HEK293 (cell line): ENCODE data around the gene TOMM40L.
A peak's percentile ranks its signal among the peaks of the same experiment; 100 is the strongest.

Experiments used
- CTCF ChIP-seq: fragments of 450-650 bp; formaldehyde crosslinking; IDR thresholded peaks from 2 replicates; pipeline ENCODE4 v1.5.1; 2016; ENCODE audit warnings: missing biosample characterization, missing genetic modification characterization
- EGR2 ChIP-seq: fragments of 450-650 bp; formaldehyde crosslinking; IDR thresholded peaks from 2 replicates; pipeline ENCODE4 v1.5.1; 2016; ENCODE audit warnings: low read depth, missing biosample characterization, missing genetic modification characterization
- FEZF1 ChIP-seq: fragments of 450-650 bp; formaldehyde crosslinking; IDR thresholded peaks from 2 replicates; pipeline ENCODE4 v1.5.1; 2016; ENCODE audit warnings: missing biosample characterization, missing genetic modification characterization
- GFI1B ChIP-seq: fragments of 450-650 bp; formaldehyde crosslinking; IDR thresholded peaks from 2 replicates; pipeline ENCODE4 v1.5.1; 2016; ENCODE audit warnings: missing biosample characterization, missing genetic modification characterization
- HOXA7 ChIP-seq: sonication (generic); formaldehyde crosslinking; IDR thresholded peaks from 2 replicates; pipeline ENCODE4 v1.8.1; 2022; ENCODE audit warnings: missing genetic modification reagents, borderline replicate concordance
- PRDM4 ChIP-seq: fragments of 450-650 bp; formaldehyde crosslinking; IDR thresholded peaks from 2 replicates; pipeline ENCODE4 v1.5.1; 2017; ENCODE audit warnings: missing biosample characterization, missing genetic modification characterization
- SCRT1 ChIP-seq: fragments of 450-650 bp; formaldehyde crosslinking; IDR thresholded peaks from 2 replicates; pipeline ENCODE4 v1.5.1; 2016; ENCODE audit warnings: missing biosample characterization, missing genetic modification characterization, borderline replicate concordance
- TSHZ1 ChIP-seq: fragments of 450-650 bp; formaldehyde crosslinking; IDR thresholded peaks from 2 replicates; pipeline ENCODE4 v1.5.1; 2016; ENCODE audit warnings: missing biosample characterization, missing genetic modification characterization, borderline replicate concordance
- ZBTB11 ChIP-seq: fragments of 450-650 bp; formaldehyde crosslinking; conservative IDR thresholded peaks from 2 replicates; pipeline ENCODE4 v1.5.1; 2016; ENCODE audit warnings: low read depth, missing biosample characterization, missing genetic modification characterization
- ZNF169 ChIP-seq: fragments of 450-650 bp; formaldehyde crosslinking; IDR thresholded peaks from 2 replicates; pipeline ENCODE4 v1.5.1; 2016; ENCODE audit warnings: missing biosample characterization, missing genetic modification characterization
- ZNF280C ChIP-seq: fragments of 450-650 bp; formaldehyde crosslinking; IDR thresholded peaks from 2 replicates; pipeline ENCODE4 v1.5.1; 2016; ENCODE audit warnings: missing biosample characterization, missing genetic modification characterization
- ZNF37A ChIP-seq: fragments of 450-650 bp; IDR thresholded peaks from 2 replicates; pipeline ENCODE4 v1.5.1; 2018; ENCODE audit warnings: missing biosample characterization, missing genetic modification characterization
- ZNF423 ChIP-seq: fragments of 450-650 bp; formaldehyde crosslinking; IDR thresholded peaks from 2 replicates; pipeline ENCODE4 v1.5.1; 2016; ENCODE audit warnings: missing biosample characterization, missing genetic modification characterization
- ZNF510 ChIP-seq: fragments of 450-650 bp; formaldehyde crosslinking; IDR thresholded peaks from 2 replicates; pipeline ENCODE4 v1.5.1; 2018; ENCODE audit warnings: mild to moderate bottlenecking, missing genetic modification characterization, missing biosample characterization; ENCODE audit not compliant: insufficient replicate concordance
- ZNF513 ChIP-seq: fragments of 450-650 bp; IDR thresholded peaks from 2 replicates; pipeline ENCODE4 v1.5.1; 2018; ENCODE audit warnings: missing biosample characterization, missing genetic modification characterization
- ZNF600 ChIP-seq: fragments of 450-650 bp; formaldehyde crosslinking; IDR thresholded peaks from 2 replicates; pipeline ENCODE4 v1.5.1; 2016; ENCODE audit warnings: missing biosample characterization, missing genetic modification characterization
- ZNF623 ChIP-seq: fragments of 450-650 bp; formaldehyde crosslinking; IDR thresholded peaks from 2 replicates; pipeline ENCODE4 v1.5.1; 2016; ENCODE audit warnings: missing biosample characterization, missing genetic modification characterization
- ZNF664 ChIP-seq: fragments of 450-650 bp; formaldehyde crosslinking; IDR thresholded peaks from 2 replicates; pipeline ENCODE4 v1.5.1; 2016; ENCODE audit warnings: missing biosample characterization, missing genetic modification characterization
- ZNF707 ChIP-seq: fragments of 450-650 bp; formaldehyde crosslinking; IDR thresholded peaks from 2 replicates; pipeline ENCODE4 v1.5.1; 2016; ENCODE audit warnings: missing biosample characterization, missing genetic modification characterization
- ZNF791 ChIP-seq: fragments of 450-650 bp; formaldehyde crosslinking; IDR thresholded peaks from 2 replicates; pipeline ENCODE4 v1.5.1; 2016; ENCODE audit warnings: missing biosample characterization, missing genetic modification characterization
- ZNF792 ChIP-seq: fragments of 450-650 bp; formaldehyde crosslinking; IDR thresholded peaks from 2 replicates; pipeline ENCODE4 v1.5.1; 2016; ENCODE audit warnings: missing biosample characterization, missing genetic modification characterization

TOMM40L gene

GRCh38 chr1:161177112-161177935, 48.5 kb upstream of the TOMM40L start, which contains the start of gene B4GALT3 (continued):
- TF ChIP-seq TSHZ1 (tag by site-specific recombination) (0 out of 2 replicates have a peak, but pooled peaks have one; percentile 6), ZNF791 (tag by site-specific recombination) (no peak), ZNF169 (tag by site-specific recombination) (no peak), SCRT1 (tag by site-specific recombination) (no peak), ZNF664 (no peak), GFI1B (tag by site-specific recombination) (no peak), ZNF423 (tag by site-specific recombination) (peak; percentile 99), ZNF37A (tag by site-specific recombination) (no peak), ZNF707 (tag by site-specific recombination) (no peak), PRDM4 (peak; percentile 64; the same call in 1 of the 2 replicates), CTCF (peak; percentile 55; the same call in 1 of the 2 replicates), EGR2 (tag by site-specific recombination) (peak; percentile 74), ZNF792 (no peak; the same call in 1 of the 2 replicates), FEZF1 (peak; percentile 60), ZNF280C (tag by site-specific recombination) (no peak), ZNF600 (tag by site-specific recombination) (peak; percentile 99), HOXA7 (CRISPR knock-in tag) (no peak), ZNF623 (tag by site-specific recombination) (no peak; the same call in 1 of the 2 replicates), ZBTB11 (tag by site-specific recombination) (peak; percentile 29), ZNF513 (tag by site-specific recombination) (no peak), ZNF510 (tag by site-specific recombination) (no peak)
